Stimulated activated CD4-positive, alpha-beta T cell treated with anti-CD3 and anti-CD28 coated beads, Interleukin-12 subunit alpha, Interleukin-12 subunit beta, amount 100 ng/mL, for 4 hours (primary cell): Measurements from ENCODE around the gene C12orf43.

Source experiments
- DNase-seq: peaks from one replicate; pipeline ENCODE4 v3.0.0-alpha.2; 2020

Gene C12orf43

DNA sequence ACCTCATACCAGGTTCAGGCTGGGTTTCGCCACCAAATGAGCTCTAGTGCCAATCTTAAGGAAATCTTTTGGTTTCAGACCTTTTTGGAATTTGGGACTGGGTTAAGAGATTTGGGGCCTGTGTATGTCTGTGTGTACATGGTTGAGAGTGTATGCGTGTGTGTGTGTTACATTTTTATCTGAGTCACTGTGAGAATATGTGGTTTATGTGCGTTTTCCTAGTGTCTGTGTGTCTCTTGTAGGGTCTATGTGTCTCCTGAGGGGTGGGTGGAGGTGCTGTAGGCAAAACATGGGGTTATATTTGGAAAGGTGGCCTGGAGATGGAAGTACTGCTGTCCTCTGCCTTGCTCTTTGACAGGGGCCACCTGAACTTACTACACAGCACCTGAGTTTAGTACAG, 17.9 kb downstream of the C12orf43 start:
- no peak for DNase-seq

DNA sequence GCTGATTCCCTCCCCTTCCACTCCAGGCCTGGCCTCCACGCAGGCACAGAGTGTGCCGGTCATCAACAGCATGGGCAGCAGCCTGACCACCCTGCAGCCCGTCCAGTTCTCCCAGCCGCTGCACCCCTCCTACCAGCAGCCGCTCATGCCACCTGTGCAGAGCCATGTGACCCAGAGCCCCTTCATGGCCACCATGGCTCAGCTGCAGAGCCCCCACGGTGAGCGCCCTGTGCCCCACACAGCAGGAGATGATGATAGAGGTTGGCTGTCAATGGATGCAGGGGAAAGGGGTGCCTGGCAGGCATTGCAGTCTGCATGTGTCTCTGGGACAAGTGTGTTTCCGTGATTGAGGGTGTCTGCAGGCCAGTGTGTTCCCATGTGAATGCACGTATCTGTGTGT, 18.8 kb downstream of the C12orf43 start:
- DNase-seq: no peak

DNA sequence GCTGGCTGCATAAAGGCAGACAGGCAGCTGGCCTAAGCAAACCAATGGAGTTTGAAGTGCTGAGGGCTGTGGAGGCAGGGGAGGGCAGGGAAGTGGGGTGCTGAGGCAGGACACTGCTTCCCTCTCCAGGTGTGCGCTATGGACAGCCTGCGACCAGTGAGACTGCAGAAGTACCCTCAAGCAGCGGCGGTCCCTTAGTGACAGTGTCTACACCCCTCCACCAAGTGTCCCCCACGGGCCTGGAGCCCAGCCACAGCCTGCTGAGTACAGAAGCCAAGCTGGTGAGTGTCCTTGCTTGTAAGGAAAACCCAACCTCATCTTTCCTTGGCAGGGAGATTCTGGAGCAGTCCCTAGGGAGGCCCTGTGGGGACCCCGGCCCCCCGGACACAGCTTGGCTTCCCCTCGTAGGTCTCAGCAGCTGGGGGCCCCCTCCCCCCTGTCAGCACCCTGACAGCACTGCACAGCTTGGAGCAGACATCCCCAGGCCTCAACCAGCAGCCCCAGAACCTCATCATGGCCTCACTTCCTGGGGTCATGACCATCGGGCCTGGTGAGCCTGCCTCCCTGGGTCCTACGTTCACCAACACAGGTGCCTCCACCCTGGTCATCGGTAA, 20.0 kb downstream of the C12orf43 start:
- DNase-seq: no peak

DNA sequence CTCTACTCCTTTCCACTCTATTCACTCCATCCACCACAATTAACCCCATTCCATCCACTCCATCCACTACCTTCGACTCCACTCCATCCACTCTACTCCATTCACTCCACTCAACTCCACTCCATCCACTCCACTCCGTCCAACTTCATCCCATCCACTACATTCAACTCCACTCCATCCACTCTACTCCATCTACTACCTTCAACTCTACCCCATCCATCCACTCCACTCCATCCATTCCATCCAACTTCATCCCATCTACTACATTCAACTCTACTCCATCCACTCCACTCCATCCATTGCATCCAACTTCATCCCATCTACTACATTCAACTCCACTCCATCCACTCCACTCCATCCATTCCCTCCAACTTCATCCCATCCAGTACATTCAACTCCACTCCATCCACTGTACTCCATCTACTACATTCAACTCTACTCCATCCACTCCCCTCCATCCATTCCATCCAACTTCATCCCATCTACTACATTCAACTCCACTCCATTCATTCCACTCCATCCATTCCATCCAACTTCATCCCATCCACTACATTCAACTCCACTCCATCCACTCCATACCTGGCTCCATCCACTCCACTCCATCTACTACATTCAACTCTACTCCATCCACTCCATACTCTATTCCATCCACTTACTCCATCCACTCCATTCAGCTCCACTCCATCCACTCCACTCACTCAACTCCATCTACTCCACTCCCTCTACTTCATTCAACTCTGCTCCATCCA, 21.5 kb downstream of the C12orf43 start:
- DNase-seq: no peak

DNA sequence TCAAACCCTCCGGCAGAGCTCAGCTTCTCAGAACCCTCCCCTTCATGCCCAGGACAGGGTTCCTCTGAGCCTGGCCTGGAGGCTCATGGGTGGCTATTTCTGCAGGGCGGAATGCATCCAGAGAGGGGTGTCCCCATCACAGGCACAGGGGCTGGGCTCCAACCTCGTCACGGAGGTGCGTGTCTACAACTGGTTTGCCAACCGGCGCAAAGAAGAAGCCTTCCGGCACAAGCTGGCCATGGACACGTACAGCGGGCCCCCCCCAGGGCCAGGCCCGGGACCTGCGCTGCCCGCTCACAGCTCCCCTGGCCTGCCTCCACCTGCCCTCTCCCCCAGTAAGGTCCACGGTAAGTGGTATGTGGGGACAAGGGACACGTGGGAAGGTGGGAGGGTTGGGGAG, 22.2 kb downstream of the C12orf43 start:
- no peak for DNase-seq

DNA sequence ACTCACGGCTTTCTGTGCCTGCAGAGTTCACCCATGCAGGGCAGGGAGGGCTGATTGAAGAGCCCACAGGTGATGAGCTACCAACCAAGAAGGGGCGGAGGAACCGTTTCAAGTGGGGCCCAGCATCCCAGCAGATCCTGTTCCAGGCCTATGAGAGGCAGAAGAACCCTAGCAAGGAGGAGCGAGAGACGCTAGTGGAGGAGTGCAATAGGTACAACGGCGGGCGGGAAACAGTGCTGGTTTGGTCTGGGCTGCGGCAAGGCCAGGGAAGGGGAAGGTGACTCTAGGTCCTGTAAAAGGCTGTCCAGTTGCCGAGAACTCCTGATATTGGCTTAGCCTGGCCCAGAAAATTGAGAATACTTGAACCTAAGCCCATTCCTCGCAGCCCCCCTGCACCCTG, 22.8 kb downstream of the C12orf43 start:
- DNase-seq: no peak

DNA sequence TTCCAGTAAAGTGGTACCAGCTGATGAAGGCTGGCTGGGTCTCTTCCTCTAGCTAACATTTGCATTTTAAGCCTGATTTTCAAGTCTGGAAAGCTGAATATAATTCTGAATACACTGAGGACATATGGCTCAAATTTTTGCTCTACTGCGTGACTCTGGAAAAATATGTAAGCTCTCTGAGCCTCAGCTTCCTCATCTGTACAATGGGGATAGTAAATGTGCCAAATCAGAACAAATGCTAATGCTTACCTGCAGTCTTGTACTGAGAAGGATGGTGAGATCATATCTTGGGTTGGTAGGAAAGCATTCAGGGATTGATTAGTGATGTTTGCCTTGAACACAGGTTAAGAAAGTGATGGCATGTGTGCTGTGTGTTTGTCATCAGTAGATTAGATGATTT, 23.3 kb downstream of the C12orf43 start:
- DNase-seq: no peak

DNA sequence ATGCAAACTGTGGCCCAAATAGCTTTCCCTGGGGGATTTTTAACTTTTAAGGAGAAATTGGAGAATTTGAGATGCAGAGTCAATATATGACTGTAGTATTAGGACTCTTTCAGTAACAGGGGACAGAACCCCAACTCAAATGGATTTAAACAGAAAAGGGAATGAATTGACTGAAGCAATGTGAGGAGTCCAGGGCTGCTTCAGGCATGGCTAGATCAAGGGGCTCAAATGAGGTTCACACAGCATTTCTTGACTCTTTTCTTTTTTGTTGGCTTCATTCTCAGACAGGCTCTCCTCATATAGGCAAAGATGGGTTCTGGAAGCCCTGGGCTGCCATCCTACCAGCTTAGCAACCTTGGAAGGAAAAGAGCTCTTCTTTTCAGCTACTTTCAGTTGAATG, 24.3 kb downstream of the C12orf43 start:
- DNase-seq: no peak

DNA sequence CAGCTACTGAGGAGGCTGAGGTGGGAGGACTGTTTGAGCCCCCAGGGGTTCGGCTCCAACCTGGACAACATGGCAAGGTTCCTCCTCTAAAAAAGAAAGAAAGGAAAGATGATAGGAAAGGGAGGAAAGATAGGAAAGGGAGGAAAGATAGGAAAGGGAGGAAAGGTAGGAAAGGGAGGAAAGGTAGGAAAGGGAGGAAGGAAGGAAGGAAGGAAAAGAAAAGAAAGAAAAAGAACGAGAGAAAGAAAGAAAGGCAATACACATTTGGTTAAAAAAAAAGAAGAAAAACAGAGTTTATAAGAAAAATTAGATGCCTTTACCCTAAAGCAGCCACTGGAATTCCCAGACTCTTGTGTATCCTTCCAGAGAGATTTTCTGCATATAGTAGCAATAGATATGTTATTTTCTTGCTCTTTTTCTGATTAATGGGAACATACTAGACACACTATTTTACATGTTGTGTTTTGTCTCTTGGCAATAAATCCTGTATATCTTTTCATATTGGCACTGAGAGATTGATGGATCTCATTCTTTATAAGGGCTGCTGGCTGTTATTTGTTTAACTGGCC, 25.7 kb downstream of the C12orf43 start:
- DNase-seq: no peak

DNA sequence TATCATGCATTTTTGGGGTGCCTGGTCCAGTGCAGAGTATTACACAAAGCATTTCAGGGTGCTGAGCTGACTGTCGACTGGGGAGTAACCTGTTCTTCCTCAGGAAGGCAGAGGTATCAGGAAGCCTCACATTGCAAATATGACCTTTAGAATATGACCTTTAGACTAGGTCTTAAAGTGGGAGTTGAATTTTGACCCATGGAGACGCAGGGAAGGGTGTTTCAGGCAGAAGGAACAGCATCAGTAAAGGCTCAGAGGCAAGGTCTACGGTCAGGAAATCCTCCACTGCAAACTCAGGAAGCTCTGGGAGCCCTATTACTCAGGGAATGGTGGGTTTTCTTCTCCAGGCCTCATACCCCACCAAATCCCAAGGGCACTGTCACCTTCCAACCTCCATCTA, 26.6 kb downstream of the C12orf43 start:
- no peak for DNase-seq

DNA sequence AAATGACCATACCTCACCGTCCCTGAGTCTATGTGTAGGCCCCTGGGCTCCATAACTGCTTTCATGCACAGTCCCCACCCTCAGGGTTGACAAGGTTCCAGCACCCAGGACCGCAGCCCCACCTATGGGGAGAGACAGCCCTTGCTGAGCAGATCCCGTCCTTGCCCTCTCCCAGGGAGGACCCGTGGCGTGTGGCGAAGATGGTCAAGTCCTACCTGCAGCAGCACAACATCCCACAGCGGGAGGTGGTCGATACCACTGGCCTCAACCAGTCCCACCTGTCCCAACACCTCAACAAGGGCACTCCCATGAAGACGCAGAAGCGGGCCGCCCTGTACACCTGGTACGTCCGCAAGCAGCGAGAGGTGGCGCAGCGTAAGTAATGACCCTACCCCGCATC, 27.6 kb downstream of the C12orf43 start:
- DNase-seq: no peak

DNA sequence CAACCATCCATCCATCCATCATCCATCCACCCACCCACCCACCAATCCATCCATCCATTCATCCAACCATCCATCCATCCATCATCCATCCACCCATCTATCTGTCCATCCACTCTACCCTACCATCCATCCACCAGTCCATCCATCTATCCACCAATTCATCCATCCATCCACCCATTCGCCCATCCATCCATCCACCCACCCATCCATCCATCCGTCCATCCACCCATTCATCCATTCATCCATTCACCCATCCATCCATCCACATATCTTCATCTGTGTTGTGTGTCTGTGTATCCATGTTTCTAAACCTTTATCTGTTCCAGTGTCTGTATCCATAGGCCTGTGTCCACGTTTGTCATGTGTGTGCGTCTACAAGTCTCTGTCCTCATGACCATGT, 28.1 kb downstream of the C12orf43 start:
- DNase-seq: no peak

DNA sequence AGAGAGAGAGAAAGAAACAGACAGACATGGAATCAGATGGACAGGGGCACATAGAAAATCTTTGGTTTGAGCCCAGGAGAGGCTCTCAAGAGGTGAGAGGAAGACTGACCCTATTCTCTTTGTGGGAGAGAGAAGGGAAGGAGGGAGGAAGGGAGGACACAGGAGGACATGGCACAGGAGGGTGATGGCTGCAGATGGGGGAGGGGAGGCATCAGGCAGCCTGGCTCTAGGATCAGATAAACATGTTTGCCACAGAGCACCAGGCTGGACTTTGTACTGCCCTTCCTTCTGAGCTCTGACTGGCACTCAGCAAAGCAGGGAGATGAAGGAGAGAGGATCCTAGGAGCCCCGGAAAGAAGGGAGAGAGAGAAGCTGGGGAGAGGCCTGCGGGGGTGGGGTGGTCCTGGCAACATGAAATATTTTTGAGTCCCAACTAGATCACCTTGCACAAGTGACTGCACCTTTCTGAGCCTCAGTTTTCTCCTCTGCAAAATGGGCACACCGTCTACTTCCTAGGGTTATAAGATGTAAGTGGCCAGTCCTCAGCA, 31.9 kb downstream of the C12orf43 start:
- no peak for DNase-seq

DNA sequence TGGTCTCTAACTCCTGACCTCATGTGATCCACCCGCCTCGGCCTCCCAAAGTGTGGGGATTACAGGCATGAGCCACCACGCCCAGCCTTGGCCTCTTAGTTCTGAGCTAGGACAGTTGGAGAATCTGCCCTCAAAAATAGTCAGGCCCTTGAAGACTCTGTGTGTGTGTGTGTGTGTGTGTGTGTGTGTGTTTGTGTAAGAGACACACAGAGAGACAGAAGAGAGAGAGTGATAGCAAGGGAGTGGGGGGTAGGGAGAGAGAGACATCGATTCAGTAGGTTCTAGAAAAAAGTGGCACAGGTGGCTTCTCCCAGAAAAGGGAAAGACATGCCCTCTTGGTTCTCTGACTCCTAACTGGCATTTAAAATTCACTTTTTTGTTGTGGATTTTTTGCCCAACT, 32.5 kb downstream of the C12orf43 start:
- no peak for DNase-seq

DNA sequence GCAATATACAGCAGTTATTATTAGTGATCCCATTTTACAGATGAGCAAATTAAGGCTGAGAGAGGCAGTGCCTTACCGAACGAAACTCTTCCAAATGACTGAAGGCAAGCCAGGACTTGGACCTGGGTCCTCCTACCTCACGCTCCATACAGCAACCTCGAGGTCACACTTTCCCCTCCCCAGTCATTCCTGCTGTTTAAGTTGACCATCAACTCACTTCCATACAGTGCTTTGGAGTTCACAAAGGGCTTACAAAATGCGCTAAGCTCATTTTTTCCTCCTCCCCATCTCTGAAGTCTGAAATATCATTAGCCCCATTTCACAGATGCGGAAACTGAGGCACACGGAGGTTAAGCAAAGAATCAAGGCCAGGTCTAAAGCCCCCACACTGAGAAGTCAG, 33.6 kb downstream of the C12orf43 start:
- DNase-seq: no peak

DNA sequence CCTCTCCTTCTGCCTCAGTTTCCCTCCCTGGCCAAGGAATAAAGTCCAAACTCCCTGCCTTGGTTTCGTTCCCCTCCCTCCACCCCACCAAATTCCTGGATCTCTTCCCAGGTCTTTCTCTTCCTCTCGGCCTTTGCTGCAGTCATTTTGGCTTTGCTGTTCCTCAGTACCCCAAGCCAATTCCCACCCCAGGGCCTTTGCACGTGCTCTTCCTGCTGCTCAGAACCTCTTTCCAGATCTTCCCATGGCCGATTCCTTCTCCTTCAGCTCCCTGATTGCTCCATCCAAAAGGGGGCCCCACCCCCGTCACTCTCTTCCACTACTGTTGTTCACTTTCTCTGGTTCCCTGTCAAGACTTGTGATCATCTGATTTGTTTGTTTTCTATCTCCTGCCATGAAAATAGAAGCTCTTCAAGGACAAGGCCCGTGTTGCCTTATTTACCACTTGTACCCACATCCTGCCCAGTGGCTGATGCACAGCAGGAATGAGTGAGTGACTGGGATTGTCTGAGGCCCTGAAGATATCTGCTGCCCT, 34.8 kb downstream of the C12orf43 start:
- DNase-seq: no peak

DNA sequence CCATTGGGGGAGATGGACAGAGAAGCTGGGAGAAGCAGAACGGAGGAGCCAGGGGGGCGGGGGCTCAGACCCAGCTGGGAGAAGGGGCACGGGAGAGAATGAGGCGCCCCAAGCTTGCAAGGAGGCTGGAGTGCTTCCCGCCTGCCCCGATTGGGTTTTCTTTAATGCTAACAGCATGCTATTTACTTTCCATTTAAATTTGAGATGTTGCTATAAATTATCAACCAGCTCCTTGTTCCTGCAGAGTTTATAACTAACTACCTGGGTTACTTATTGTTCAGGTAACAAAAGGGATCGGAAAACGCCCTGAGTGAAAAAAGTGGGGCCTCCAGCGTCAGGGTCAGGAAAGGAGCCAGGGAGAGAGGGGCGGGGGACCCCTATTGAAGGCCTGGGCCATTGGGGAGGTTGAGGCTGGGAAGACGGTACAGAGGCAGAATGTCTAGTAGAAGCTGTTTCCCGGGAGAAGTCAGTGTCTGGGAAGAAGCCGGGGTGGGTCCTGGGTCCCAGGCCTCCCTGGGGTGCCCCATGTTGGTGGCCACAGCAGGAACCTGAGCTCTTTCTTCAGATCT, 35.4 kb downstream of the C12orf43 start:
- no peak for DNase-seq

DNA sequence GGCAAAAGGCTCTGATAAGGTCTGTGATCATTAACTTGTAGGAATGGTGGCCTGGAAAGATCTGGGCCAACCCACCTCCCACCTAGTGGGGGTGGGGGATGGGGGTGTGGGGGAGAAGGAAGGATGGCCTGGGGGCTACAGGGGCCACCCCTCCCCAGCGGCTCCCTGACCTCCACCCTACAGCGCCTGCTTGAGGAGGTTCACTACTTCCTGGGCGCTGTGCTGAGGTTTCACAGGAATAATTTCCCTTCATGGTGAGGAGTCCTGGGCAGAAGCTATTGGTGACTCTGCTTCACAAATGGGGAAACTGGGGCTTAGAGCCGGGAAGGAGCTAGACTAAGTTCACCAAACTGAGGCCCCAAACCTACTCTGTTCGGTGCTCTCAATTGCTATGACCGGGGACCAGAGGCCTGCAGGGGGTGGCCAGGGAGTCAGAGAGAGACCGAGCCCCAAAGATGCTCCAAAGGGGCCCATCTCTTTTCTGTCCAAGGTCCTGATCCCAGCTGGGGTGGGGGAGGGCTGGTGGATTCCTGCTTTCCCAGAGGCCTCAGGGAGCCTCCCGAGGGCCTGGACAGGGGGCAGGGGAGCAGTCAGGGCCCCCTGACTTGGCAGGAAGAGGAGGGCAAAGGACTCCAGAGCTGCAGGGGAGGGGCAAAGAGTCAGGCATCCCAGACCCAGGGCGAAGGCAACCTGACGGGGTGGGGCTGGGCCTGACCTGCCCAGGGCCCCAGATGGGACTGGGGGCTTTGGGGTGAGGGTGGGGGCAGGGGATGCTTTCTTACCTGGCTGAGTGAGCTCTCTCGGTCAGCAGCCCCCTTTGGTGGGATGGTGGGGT, 36.2 kb downstream of the C12orf43 start:
- DNase-seq: no peak

DNA sequence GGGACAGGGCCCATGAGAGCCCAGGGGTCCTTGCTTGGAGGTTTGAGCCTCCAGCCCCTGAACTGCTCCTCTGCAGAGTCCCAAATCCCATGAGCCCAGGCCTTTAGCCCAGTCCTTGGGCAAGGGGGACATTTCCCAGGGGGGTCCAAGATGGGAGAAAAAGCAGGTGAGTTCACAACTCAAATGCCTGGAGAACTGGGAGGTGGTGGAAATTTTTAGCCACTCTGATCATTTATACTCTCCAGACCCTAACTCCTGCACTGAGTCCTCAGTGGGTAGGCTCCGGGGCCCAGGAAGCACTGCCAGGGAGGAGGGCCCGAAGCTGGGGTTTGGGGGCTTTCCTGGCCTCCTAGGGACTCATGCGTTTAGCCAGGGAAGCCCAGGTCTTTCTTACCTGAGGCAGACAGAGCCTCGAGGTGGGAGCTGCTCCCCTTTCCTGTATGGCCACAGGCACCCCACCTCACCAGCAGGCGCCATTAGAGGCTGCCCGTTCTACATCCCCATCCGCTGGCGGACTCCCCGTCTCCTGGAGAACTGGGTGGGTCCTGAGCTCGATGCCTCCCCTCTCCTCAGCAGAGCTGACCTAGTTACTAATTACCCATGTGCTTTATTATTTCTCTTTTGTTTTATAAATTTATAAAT, 36.9 kb downstream of the C12orf43 start:
- no peak for DNase-seq

DNA sequence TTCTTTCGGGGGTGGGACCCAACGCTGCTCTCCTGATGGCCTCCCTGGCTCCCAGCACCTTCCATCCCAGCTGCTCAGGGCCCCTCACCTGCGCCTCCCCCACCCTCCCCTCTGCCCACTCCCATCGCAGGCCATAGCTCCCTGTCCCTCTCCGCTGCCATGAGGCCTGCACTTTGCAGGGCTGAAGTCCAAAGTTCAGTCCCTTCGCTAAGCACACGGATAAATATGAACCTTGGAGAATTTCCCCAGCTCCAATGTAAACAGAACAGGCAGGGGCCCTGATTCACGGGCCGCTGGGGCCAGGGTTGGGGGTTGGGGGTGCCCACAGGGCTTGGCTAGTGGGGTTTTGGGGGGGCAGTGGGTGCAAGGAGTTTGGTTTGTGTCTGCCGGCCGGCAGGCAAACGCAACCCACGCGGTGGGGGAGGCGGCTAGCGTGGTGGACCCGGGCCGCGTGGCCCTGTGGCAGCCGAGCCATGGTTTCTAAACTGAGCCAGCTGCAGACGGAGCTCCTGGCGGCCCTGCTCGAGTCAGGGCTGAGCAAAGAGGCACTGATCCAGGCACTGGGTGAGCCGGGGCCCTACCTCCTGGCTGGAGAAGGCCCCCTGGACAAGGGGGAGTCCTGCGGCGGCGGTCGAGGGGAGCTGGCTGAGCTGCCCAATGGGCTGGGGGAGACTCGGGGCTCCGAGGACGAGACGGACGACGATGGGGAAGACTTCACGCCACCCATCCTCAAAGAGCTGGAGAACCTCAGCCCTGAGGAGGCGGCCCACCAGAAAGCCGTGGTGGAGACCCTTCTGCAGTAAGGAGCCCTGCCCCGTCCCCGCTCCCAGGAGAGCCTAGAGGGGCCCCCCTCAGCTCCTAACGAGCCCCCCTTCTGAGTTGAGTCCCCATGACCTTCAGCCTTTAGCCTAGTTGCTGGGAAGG, 37.7 kb downstream of the C12orf43 start, which contains the start of gene HNF1A:
Gene HNF1A, plus strand, starts transcription at position 248 of the 924 bp plus-strand sequence. Its CDS starts 226 bp downstream, at position 474.
- no peak for DNase-seq
